MM.1S (cell line): ENCODE data around the gene CDK8.

Experiments
- DNase-seq: peaks from one replicate; pipeline ENCODE4 v3.0.0-alpha.2; 2015
- H2AFZ ChIP-seq: fragments of 300-600 bp; sonication (generic); 2 replicates; pipeline ENCODE4 v1.6.0; 2016; ENCODE audit warnings: antibody characterized with exemption, low read length
- H3F3A ChIP-seq: fragments of 300-600 bp; sonication (generic); 2 replicates; pipeline ENCODE4 v1.6.1; 2016; ENCODE audit warnings: mild to moderate bottlenecking, antibody characterized with exemption, low read length, moderate library complexity, mixed read lengths; ENCODE audit not compliant: insufficient read depth
- H3K27ac ChIP-seq: fragments of 300-600 bp; sonication (generic); 2 replicates; pipeline ENCODE4 v1.5.1; 2016; ENCODE audit warnings: mild to moderate bottlenecking, low read length
- H3K27me3 ChIP-seq: fragments of 300-600 bp; sonication (generic); replicated peaks from 2 replicates; pipeline ENCODE4 v1.6.0; 2016; ENCODE audit warnings: low read length; ENCODE audit not compliant: insufficient read depth
- H3K36me3 ChIP-seq: fragments of 300-600 bp; sonication (generic); replicated peaks from 2 replicates; pipeline ENCODE4 v1.6.1; 2016; ENCODE audit warnings: mild to moderate bottlenecking, low read length, mixed read lengths; ENCODE audit not compliant: insufficient read depth
- H3K4me1 ChIP-seq: fragments of 300-600 bp; sonication (generic); 2 replicates; pipeline ENCODE4 v1.6.1; 2016; ENCODE audit warnings: low read length, mixed read lengths
- H3K4me2 ChIP-seq: fragments of 300-600 bp; sonication (generic); 2 replicates; pipeline ENCODE4 v1.6.0; 2016; ENCODE audit warnings: low read depth, low read length
- H3K4me3 ChIP-seq: fragments of 300-600 bp; sonication (generic); 2 replicates; pipeline ENCODE4 v1.5.1; 2016; ENCODE audit warnings: low read length, mixed read lengths
- H3K79me2 ChIP-seq: fragments of 300-600 bp; sonication (generic); 2 replicates; pipeline ENCODE4 v1.6.1; 2016; ENCODE audit warnings: mixed run types, low read length, mixed read lengths
- H3K9ac ChIP-seq: fragments of 300-600 bp; sonication (generic); 2 replicates; pipeline ENCODE4 v1.6.1; 2016; ENCODE audit warnings: low read length, mixed read lengths
- H3K9me2 ChIP-seq: fragments of 300-600 bp; sonication (generic); replicated peaks from 2 replicates; pipeline ENCODE4 v1.6.1; 2016; ENCODE audit warnings: mild to moderate bottlenecking, low read length, mixed read lengths; ENCODE audit not compliant: insufficient read depth
- H3K9me3 ChIP-seq: fragments of 300-600 bp; sonication (generic); replicated peaks from 2 replicates; pipeline ENCODE4 v1.6.1; 2016; ENCODE audit warnings: mild to moderate bottlenecking, low read length, mixed read lengths; ENCODE audit not compliant: insufficient read depth
- H4K20me1 ChIP-seq: fragments of 300-600 bp; sonication (generic); 2 replicates; pipeline ENCODE4 v1.6.1; 2016; ENCODE audit warnings: mild to moderate bottlenecking, low read length, moderate library complexity, mixed read lengths; ENCODE audit not compliant: insufficient read depth
- CTCF ChIP-seq: fragments of 300-600 bp; sonication (generic); IDR thresholded peaks from 2 replicates; pipeline ENCODE4 v1.5.1; 2016; ENCODE audit warnings: antibody characterized with exemption, low read length, mixed read lengths
- EZH2 ChIP-seq: fragments of 300-600 bp; sonication (generic); optimal IDR thresholded peaks from 2 replicates; pipeline ENCODE3; 2017; ENCODE audit warnings: low read depth, mild to moderate bottlenecking, antibody characterized with exemption, low read length, mixed read lengths
- EZH2phosphoT487 ChIP-seq: fragments of 300-600 bp; sonication (generic); IDR thresholded peaks from 2 replicates; pipeline ENCODE4 v1.6.1; 2018; ENCODE audit warnings: antibody characterized with exemption, low read length

Gene CDK8

GRCh38 chr13:26253262-26253786 is 605 bp upstream of the CDK8 start:
- peak overlapping the region; percentile 85; the same call in 1 of the 2 replicates for H3K9ac ChIP-seq
- H4K20me1 ChIP-seq: no peaks in the 10 kb centered on the region
- H2AFZ ChIP-seq: peak overlapping the region; percentile 84
- H3K36me3 ChIP-seq: no peaks in the 10 kb centered on the region
- peak overlapping the region; percentile 61 for H3K4me2 ChIP-seq
- H3K4me3 ChIP-seq: peak overlapping the region; percentile 71
- H3K9me3 ChIP-seq: no peaks in the 10 kb centered on the region
- H3K27ac ChIP-seq: peak overlapping the region; percentile 94; the same call in 1 of the 2 replicates
- H3K27me3 ChIP-seq: no peaks in the 10 kb centered on the region
- TF ChIP-seq EZH2phosphoT487: no peak
- no peak for TF ChIP-seq EZH2
- TF ChIP-seq CTCF: no peak
- no peaks in the 10 kb centered on the region for H3K4me1 ChIP-seq
- H3F3A ChIP-seq: no peaks in the 10 kb centered on the region
- no peak for DNase-seq
- peaks cover 35% of the 10 kb centered on the region for H3K79me2 ChIP-seq
- H3K9me2 ChIP-seq: no peaks in the 10 kb centered on the region

GRCh38 chr13:26254583-26255111 is 718 bp downstream of the CDK8 start:
- TF ChIP-seq EZH2phosphoT487 (no peak), CTCF (no peak), EZH2 (no peak)
- Histone ChIP-seq H3K4me2 (peak overlapping the region; percentile 63), H3K9me3 (no peaks in the 10 kb centered on the region), H3F3A (no peaks in the 10 kb centered on the region), H3K27ac (peak overlapping the region; percentile 13; the same call in 1 of the 2 replicates), H4K20me1 (no peaks in the 10 kb centered on the region), H3K9ac (peak overlapping the region; percentile 85; the same call in 1 of the 2 replicates), H3K27me3 (no peaks in the 10 kb centered on the region), H3K79me2 (peaks cover 49% of the 10 kb centered on the region), H3K4me3 (peak overlapping the region; percentile 71), H3K4me1 (no peaks in the 10 kb centered on the region), H2AFZ (peak overlapping the region; percentile 35; the same call in 1 of the 2 replicates), H3K9me2 (no peaks in the 10 kb centered on the region), H3K36me3 (no peaks in the 10 kb centered on the region)
- peak; percentile 12 for DNase-seq

- Histone ChIP-seq H3K4me3 (peak overlapping the region; percentile 71), H3K79me2 (peaks cover 53% of the 10 kb centered on the region), H3K9me3 (no peaks in the 10 kb centered on the region), H2AFZ (0 out of 2 replicates have a peak overlapping the region, but pooled peaks have one; percentile 35), H3K4me2 (peak overlapping the region; percentile 63), H3K9ac (peak overlapping the region; percentile 85; the same call in 1 of the 2 replicates), H3K9me2 (no peaks in the 10 kb centered on the region), H3F3A (no peaks in the 10 kb centered on the region), H3K27me3 (no peaks in the 10 kb centered on the region), H4K20me1 (no peaks in the 10 kb centered on the region), H3K4me1 (no peaks in the 10 kb centered on the region), H3K36me3 (no peaks in the 10 kb centered on the region), H3K27ac (no peak overlapping the region)
- TF ChIP-seq EZH2phosphoT487: no peak
- no peak for TF ChIP-seq CTCF
- TF ChIP-seq EZH2: no peak
- no peak for DNase-seq
These were observed 1.2 kb downstream of the CDK8 start for GRCh38 chr13:26255115-26255514.
